IMR-90 (cell line): ENCODE measurements around the gene PLEKHF1. TPM values are rescaled to one million over a fixed set of nuclear protein-coding genes. Genes with fewer than 3 reads are reported as not detected.

Experiments used
- ATAC-seq: fragments of 200-7000 bp; cut with Tn5 transposase; 2 replicates; pipeline ENCODE4 v1.9.1; 2020; ENCODE audit warnings: low read depth, mild to moderate bottlenecking, moderate library complexity
- BruUV-seq: library from RNA; stranded (reverse); fragments of 400-500 nt; replicated peaks from 2 replicates; lab custom pipeline; 2021; lab: Mats Ljungman, UMichigan
- CTCF ChIA-PET: fragments of 300-600 bp; formaldehyde crosslinking; extraction: SDS; loops from one replicate; lab custom pipeline; 2021; ENCODE audit warnings: antibody characterized with exemption; lab: Yijun Ruan, JAX
- POLR2A ChIA-PET: fragments of 300-600 bp; sonication (Branson Sonifier 250); formaldehyde crosslinking; loops from one replicate; lab custom pipeline; 2022; ENCODE audit warnings: antibody characterized with exemption; ENCODE audit not compliant: unreplicated experiment; lab: Charles Lee
- DNase-seq: peaks from one replicate; pipeline ENCODE4 v3.0.0; 2013
- H2AFZ ChIP-seq: replicated peaks from 2 replicates; pipeline ENCODE3; 2013; ENCODE audit warnings: low read length, mild to moderate bottlenecking; ENCODE audit not compliant: poor library complexity
- H2AK5ac ChIP-seq: 2 replicates; pipeline ENCODE4 v1.6.1; 2013; ENCODE audit warnings: low read depth, low read length, inconsistent platforms
- H2AK9ac ChIP-seq: replicated peaks from 2 replicates; pipeline ENCODE3; 2013; ENCODE audit warnings: mild to moderate bottlenecking, low read depth, low read length, moderate library complexity; ENCODE audit not compliant: poor library complexity
- H2BK120ac ChIP-seq: 2 replicates; pipeline ENCODE4 v1.6.1; 2013; ENCODE audit warnings: low read depth, low read length, inconsistent platforms
- H2BK15ac ChIP-seq: 3 replicates; pipeline ENCODE4 v1.6.1; 2013; ENCODE audit warnings: low read depth, low read length, inconsistent platforms
- H2BK20ac ChIP-seq: 2 replicates; pipeline ENCODE4 v1.6.1; 2013; ENCODE audit warnings: low read depth, mild to moderate bottlenecking, inconsistent platforms, low read length, moderate library complexity
- H2BK5ac ChIP-seq: 2 replicates; pipeline ENCODE4 v1.6.1; 2013; ENCODE audit warnings: mild to moderate bottlenecking, low read depth, low read length, inconsistent platforms; ENCODE audit not compliant: poor library complexity, severe bottlenecking
- H3K14ac ChIP-seq: replicated peaks from 2 replicates; pipeline ENCODE4 v1.6.1; 2013; ENCODE audit warnings: low read depth, low read length, inconsistent platforms
- H3K18ac ChIP-seq: 2 replicates; pipeline ENCODE4 v1.6.1; 2013; ENCODE audit warnings: low read depth, low read length, control low read depth
- H3K23ac ChIP-seq: 2 replicates; pipeline ENCODE4 v1.6.1; 2013; ENCODE audit warnings: low read depth, low read length, inconsistent platforms
- H3K27ac ChIP-seq: 2 replicates; pipeline ENCODE4 v1.5.1; 2013; ENCODE audit warnings: mild to moderate bottlenecking, control low read depth, low read length; ENCODE audit not compliant: insufficient read depth
- H3K27me3 ChIP-seq: 2 replicates; pipeline ENCODE4 v1.6.1; 2013; ENCODE audit warnings: low read length; ENCODE audit not compliant: control insufficient read depth, insufficient read depth
- H3K36me3 ChIP-seq: 2 replicates; pipeline ENCODE4 v1.6.1; 2013; ENCODE audit warnings: low read length, mixed read lengths; ENCODE audit not compliant: control insufficient read depth, insufficient read depth
- H3K4ac ChIP-seq: 2 replicates; pipeline ENCODE4 v1.6.1; 2013; ENCODE audit warnings: low read depth, low read length, inconsistent platforms
- H3K4me1 ChIP-seq: 2 replicates; pipeline ENCODE4 v1.6.1; 2013; ENCODE audit warnings: low read length, mixed read lengths; ENCODE audit not compliant: control insufficient read depth, insufficient read depth
- H3K4me2 ChIP-seq: 2 replicates; pipeline ENCODE4 v1.6.1; 2013; ENCODE audit warnings: low read depth, mild to moderate bottlenecking, control low read depth, low read length, moderate library complexity
- H3K4me3 ChIP-seq: 2 replicates; pipeline ENCODE4 v1.5.1; 2013; ENCODE audit warnings: low read depth, mild to moderate bottlenecking, control low read depth, low read length, moderate library complexity; ENCODE audit not compliant: insufficient read depth
- H3K56ac ChIP-seq: 2 replicates; pipeline ENCODE4 v1.6.1; 2013; ENCODE audit warnings: low read length, inconsistent platforms; ENCODE audit not compliant: insufficient read depth; ENCODE audit errors: extremely low read depth
- H3K79me1 ChIP-seq, 2 experiments: 2 replicates each; pipeline ENCODE4 v1.6.1; 2013; ENCODE audit warnings: low read length in 2 of 2, inconsistent platforms in 1 of 2, low read depth in 1 of 2
- H3K9ac ChIP-seq: 2 replicates; pipeline ENCODE4 v1.6.1; 2013; ENCODE audit warnings: low read depth, low read length, control low read depth
- H3K9me1 ChIP-seq: 2 replicates; pipeline ENCODE4 v1.6.1; 2013; ENCODE audit warnings: low read length, inconsistent platforms; ENCODE audit not compliant: insufficient read depth
- H3K9me3 ChIP-seq: 2 replicates; pipeline ENCODE4 v1.6.1; 2013; ENCODE audit warnings: low read length; ENCODE audit not compliant: control insufficient read depth, insufficient read depth
- H4K20me1 ChIP-seq: 2 replicates; pipeline ENCODE4 v1.6.1; 2013; ENCODE audit warnings: low read length, inconsistent platforms; ENCODE audit not compliant: insufficient read depth
- H4K5ac ChIP-seq: 2 replicates; pipeline ENCODE4 v1.6.1; 2013; ENCODE audit warnings: mild to moderate bottlenecking, low read depth, low read length, control low read depth
- H4K8ac ChIP-seq, 2 experiments: 2 replicates each; pipeline ENCODE4 v1.6.1; 2013; ENCODE audit warnings: low read depth in 2 of 2, low read length in 2 of 2, control low read depth in 1 of 2, inconsistent platforms in 1 of 2
- H4K91ac ChIP-seq: 2 replicates; pipeline ENCODE4 v1.6.1; 2013; ENCODE audit warnings: low read depth, low read length, inconsistent platforms; ENCODE audit not compliant: insufficient read depth
- WGBS, 2 experiments: methylation state at CpG; one replicate each; pipeline versions ENCODE4 v1.1.5 to v1.1.7; 2013; ENCODE audit warnings: missing lambda C conversion rate in 2 of 2; ENCODE audit not compliant: insufficient read length in 1 of 2; ENCODE audit errors: extremely low coverage in 2 of 2; 5-methylcytosine and 5-hydroxymethylcytosine counted together
- dilution Hi-C: fragments of 300-500 bp; cut with HindIII; formaldehyde crosslinking; loops from one replicate; pipeline ENCODE4 v1.14.3; 2018; ENCODE audit warnings: low sequenced_read_pairs; ENCODE audit not compliant: unreplicated experiment
- in situ Hi-C: fragments of 300-500 bp; cut with MboI; formaldehyde crosslinking; loops from 3 replicates; pipeline ENCODE4 v1.14.3; 2019; ENCODE audit warnings: low sequenced_read_pairs, inconsistent platforms, mixed read lengths
- intact Hi-C: fragments of 100-400 bp; cut with micrococcal nuclease; formaldehyde crosslinking; loops from 2 replicates; pipeline ENCODE4 v1.10.0; 2022
- polyA plus RNA-seq, 3 experiments: library from polyadenylated mRNA; depleted of rRNA; stranded (reverse); fragments of >200 nt; gene quantifications; 2 replicates each; pipeline ENCODE4 v1.2.3, GENCODE V29; 2012; ENCODE audit warnings: low replicate concordance in 1 of 3
- total RNA-seq: library from RNA; depleted of rRNA; stranded (reverse); fragments of >200 nt; gene quantifications from 2 replicates; pipeline ENCODE4 v1.2.3, GENCODE V29; 2012
- TF ChIP-seq, protein P1 (sequence below): conservative IDR thresholded peaks from 2 replicates; pipeline ENCODE4 v1.5.1; 2012; ENCODE audit warnings: mild to moderate bottlenecking, low read depth, low read length, improper control_type of control experiment

The PLEKHF1 gene
- total and polyA plus RNA-seq, 2 of the 4 experiments (the other 2 are of a cell fraction) = 5.0 to 6.6 TPM

- Histone ChIP-seq H2AFZ (no peak overlapping the region), H3K4me3 (no peak overlapping the region), H2AK5ac (no peak overlapping the region), H4K8ac (no peak overlapping the region), H3K79me1 (no peaks in the 10 kb centered on the region), H3K4me2 (no peak overlapping the region), H3K23ac (no peak overlapping the region), H4K91ac (no peak overlapping the region), H3K4ac (no peak overlapping the region), H2AK9ac (no peak overlapping the region), H3K4me1 (no peaks in the 10 kb centered on the region), H4K20me1 (no peaks in the 10 kb centered on the region), H3K36me3 (no peaks in the 10 kb centered on the region), H4K5ac (no peak overlapping the region), H2BK20ac (no peak overlapping the region), H3K27ac (no peak overlapping the region), H3K9ac (no peak overlapping the region), H3K27me3 (no peaks in the 10 kb centered on the region; the same call in none of the 2 replicates), H3K14ac (no peak overlapping the region), H3K9me3 (no peaks in the 10 kb centered on the region), H2BK15ac (no peak overlapping the region), H3K9me1 (no peaks in the 10 kb centered on the region), H3K18ac (no peak overlapping the region), H2BK120ac (no peak overlapping the region), H2BK5ac (no peak overlapping the region), H3K56ac (no peak overlapping the region)
- ChIA-PET CTCF (interaction anchor here (1.6 kb wide), 1 partner anchor 19 kb away, joined by 5 read pairs; no protein-coding TSS in a partner anchor), POLR2A (no interaction called here)
- in situ Hi-C loops (no loop called here), dilution Hi-C loops (no loop called here), intact Hi-C loops (no loop called here)
- ATAC-seq (no peak), DNase-seq (no peak)
- no TSS peak for BruUV-seq
- TF ChIP-seq, protein P1, sequence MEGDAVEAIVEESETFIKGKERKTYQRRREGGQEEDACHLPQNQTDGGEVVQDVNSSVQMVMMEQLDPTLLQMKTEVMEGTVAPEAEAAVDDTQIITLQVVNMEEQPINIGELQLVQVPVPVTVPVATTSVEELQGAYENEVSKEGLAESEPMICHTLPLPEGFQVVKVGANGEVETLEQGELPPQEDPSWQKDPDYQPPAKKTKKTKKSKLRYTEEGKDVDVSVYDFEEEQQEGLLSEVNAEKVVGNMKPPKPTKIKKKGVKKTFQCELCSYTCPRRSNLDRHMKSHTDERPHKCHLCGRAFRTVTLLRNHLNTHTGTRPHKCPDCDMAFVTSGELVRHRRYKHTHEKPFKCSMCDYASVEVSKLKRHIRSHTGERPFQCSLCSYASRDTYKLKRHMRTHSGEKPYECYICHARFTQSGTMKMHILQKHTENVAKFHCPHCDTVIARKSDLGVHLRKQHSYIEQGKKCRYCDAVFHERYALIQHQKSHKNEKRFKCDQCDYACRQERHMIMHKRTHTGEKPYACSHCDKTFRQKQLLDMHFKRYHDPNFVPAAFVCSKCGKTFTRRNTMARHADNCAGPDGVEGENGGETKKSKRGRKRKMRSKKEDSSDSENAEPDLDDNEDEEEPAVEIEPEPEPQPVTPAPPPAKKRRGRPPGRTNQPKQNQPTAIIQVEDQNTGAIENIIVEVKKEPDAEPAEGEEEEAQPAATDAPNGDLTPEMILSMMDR = no peak
- 50% methylated on average over 1 of the region's 6 CpGs; no CpG with 5 or more reads in 1 of the 2 experiments for WGBS, 2 experiments
Measured at GRCh38 chr19:29634423-29635130, 30.7 kb upstream of the PLEKHF1 start.
